GM12873 (cell line): Measurements from ENCODE around the gene CERK.

Source experiments
- CTCF ChIP-seq: IDR thresholded peaks from 2 replicates; pipeline ENCODE4 v1.5.1; 2012; ENCODE audit warnings: low read depth, mild to moderate bottlenecking, moderate library complexity, low read length, control low read depth; ENCODE audit not compliant: insufficient read depth; ENCODE audit errors: missing control alignments

Gene CERK

GRCh38 chr22:46732513-46732912, 5.5 kb downstream of the CERK start:
- no peak for TF ChIP-seq CTCF

DNA sequence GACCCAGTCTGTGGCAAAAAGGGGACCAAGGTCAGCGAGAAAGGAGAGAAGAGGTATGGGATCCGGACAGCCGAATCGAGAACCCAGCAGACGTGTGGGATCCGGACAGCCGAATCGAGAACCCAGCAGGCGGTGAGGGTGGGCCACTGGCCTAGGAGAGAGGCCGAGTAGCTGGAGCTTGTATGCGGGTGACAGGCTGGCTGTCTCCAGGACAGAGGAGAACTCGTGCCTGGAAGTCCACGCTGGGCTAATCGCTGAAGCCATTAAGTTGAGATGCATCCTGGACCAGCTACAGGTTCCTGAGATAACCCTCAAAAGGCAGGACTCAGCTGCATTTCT, 6.0 kb downstream of the CERK start:
- no peak for TF ChIP-seq CTCF

GRCh38 chr22:46731246-46732040, 6.6 kb downstream of the CERK start:
- TF ChIP-seq CTCF, result no peak

GRCh38 chr22:46730568-46731245, 7.3 kb downstream of the CERK start:
- no peak for TF ChIP-seq CTCF

DNA sequence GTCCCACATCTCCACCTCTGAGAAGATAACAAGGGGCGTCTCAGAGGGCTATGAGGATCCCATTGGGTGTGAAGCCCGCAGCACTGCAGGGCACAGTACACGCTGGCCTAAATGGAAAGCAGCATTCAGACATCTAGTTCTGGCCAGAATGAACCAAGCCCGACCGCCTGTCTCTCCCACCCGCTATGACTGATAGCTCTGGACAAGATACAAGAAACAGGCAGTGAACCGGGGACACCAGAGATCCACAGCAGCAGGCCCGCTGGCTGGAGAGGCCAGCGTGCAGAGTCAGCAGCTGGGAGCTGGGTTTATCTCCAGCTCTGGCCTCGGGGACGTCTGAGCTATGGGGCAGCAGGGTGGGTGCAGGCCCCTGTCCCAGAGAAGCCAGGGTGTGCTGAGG, 9.6 kb downstream of the CERK start:
- TF ChIP-seq CTCF, result no peak

DNA sequence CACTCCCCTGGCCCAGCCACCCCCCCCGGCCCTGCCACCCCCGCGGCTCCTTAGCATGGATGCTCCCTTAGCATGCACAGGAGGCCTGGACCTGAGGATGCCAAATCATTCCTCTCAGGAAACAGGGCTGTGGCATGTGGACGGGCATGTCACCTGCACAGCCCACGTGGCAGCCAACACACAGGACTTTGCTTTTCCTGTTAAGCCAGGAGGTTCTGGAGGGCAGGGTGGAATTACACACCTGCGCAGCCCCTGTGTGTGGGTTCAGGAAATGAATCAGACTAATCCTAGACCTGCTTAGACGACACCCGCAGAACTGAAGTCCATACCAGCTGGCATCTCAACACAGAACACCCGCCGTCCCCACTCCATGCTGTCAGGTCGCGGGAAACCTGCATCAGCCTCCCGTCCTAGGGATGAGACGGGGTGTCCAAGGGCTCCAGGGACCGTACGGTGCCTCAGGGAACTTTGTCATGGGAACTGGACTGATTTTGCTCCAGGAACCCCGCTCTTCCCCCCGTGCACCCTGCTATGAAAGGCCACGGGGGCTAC, 10.2 kb downstream of the CERK start:
- no peak for TF ChIP-seq CTCF

DNA sequence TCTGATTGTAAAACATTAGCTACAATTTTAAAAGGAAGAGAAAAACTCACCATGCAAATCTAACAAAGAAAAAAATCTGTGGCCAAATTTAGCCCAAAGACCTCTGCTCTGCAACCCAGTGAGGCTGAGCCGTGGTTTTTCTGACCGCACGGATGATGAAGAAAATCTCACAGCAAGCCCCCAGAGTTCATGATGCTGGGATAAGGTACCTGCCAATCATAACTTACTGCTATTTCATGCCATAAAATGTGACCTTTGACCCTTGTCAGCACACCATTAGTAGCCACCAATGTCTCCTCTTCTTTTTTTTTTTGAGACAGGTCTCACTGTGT, 11.1 kb downstream of the CERK start:
- TF ChIP-seq CTCF, result no peak
